ENCODE data around the gene HNRNPL. TPM values are rescaled to one million over a fixed set of nuclear protein-coding genes. Genes with fewer than 3 reads are reported as not detected.

HNRNPL gene
- total and polyA plus RNA-seq, 9 of the 15 experiments (the other 6 are each of a cell fraction or from before 2014, with no cell fraction given), result 39.5 to 610 (median 299) TPM

- no peak for TF ChIP-seq ETV1 (tag; conservative IDR thresholded peaks at IDR 0.05; ENCODE audit: low read depth)
- no peak for TF ChIP-seq FOSL1 (tag; conservative IDR thresholded peaks at IDR 0.05)
- no peak for TF ChIP-seq ZNF280B (CRISPR knock-in tag; IDR thresholded peaks at IDR 0.05)
- TF ChIP-seq ZNF41 (CRISPR knock-in tag; conservative IDR thresholded peaks at IDR 0.05), result no peak
- no peak for TF ChIP-seq TRIM28 (IDR thresholded peaks at IDR 0.05)
- no peak for TF ChIP-seq RREB1 (CRISPR knock-in tag; IDR thresholded peaks at IDR 0.05)
- TF ChIP-seq TFE3 (CRISPR knock-in tag; IDR thresholded peaks at IDR 0.05), result peak; percentile 44
- TF ChIP-seq CHD2 (IDR thresholded peaks at IDR 0.05; ENCODE audit: low read depth, low read length), result peak; percentile 59; the same call in 1 of the 2 replicates
- no peak for TF ChIP-seq U2AF2 (optimal IDR thresholded peaks at IDR 0.05; ENCODE audit: low read depth, low read length)
- no peak for TF ChIP-seq RFX7 (CRISPR knock-in tag; IDR thresholded peaks at IDR 0.05)
- TF ChIP-seq RBM25 (IDR thresholded peaks at IDR 0.05; ENCODE audit: low read depth, low read length, severe bottlenecking), result no peak
- no peak for TF ChIP-seq HDGF (IDR thresholded peaks at IDR 0.05)
- TF ChIP-seq BCOR (IDR thresholded peaks at IDR 0.05), result no peak
- TF ChIP-seq, protein P1, sequence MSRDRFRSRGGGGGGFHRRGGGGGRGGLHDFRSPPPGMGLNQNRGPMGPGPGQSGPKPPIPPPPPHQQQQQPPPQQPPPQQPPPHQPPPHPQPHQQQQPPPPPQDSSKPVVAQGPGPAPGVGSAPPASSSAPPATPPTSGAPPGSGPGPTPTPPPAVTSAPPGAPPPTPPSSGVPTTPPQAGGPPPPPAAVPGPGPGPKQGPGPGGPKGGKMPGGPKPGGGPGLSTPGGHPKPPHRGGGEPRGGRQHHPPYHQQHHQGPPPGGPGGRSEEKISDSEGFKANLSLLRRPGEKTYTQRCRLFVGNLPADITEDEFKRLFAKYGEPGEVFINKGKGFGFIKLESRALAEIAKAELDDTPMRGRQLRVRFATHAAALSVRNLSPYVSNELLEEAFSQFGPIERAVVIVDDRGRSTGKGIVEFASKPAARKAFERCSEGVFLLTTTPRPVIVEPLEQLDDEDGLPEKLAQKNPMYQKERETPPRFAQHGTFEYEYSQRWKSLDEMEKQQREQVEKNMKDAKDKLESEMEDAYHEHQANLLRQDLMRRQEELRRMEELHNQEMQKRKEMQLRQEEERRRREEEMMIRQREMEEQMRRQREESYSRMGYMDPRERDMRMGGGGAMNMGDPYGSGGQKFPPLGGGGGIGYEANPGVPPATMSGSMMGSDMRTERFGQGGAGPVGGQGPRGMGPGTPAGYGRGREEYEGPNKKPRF (IDR thresholded peaks at IDR 0.05; ENCODE audit: low read depth, low read length), result no peak
- TF ChIP-seq POLR2B (IDR thresholded peaks at IDR 0.05; ENCODE audit: low read depth, partially characterized antibody), result peak; percentile 60
Observed at GRCh38 chr19:38849147-38849859, 483 bp downstream of the HNRNPL start (continued).
